ENCODE measurements around the gene ZFPM1.
A peak's percentile ranks its signal among the peaks of the same experiment; 100 is the strongest.
"Not testable (repeated sequence)": the region's sequence is repeated elsewhere in the genome, so short reads cannot be mapped to it uniquely, and the experiment has no call there.

The ZFPM1 gene

DNA sequence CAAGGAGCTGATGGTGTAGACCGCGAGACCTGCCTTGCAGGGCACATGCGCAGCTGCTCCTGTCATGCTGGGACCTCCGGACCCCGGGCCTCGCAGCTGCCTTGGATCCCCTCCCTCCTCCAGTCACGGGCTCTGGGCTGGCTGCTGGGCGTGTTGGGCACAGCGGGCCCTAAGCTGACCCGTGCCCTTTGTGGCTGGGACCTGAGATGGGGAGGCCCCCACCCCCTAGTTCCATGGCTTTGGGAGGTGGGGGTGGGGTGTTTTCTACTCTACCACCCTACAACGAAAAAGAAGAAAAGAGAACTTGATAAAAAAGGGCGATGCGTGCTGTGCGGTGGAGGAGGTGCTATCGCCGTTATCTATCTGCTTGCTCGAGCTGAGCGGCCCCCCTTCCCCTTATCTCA, 14.5 kb downstream of the ZFPM1 start:
- DNase-seq, result peak; percentile 75

GRCh38 chr16:88468275-88469129, 15.4 kb downstream of the ZFPM1 start:
- peak; percentile 95 for DNase-seq

GRCh38 chr16:88469615-88470395, 16.7 kb downstream of the ZFPM1 start:
- DNase-seq, result no peak

- not testable (repeated sequence) for DNase-seq
Measured at GRCh38 chr16:88470396-88470680, 17.3 kb downstream of the ZFPM1 start.

DNA sequence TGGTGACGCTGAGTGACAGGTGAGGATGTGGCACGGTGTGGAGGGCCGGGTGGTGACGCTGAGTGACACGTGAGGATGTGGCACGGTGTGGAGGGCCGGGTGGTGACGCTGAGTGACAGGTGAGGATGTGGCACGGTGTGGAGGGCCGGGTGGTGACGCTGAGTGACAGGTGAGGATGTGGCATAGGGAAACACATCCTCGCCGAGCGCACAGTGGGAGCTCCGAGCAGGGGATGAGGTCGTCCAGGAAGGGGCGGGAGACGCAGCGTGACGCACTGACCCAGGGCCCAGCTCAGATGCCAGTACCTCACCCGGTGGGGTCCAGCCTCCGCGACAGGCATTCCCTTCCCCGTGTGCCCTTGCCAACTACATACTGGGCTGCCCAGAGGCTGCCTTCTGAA, 17.6 kb downstream of the ZFPM1 start:
- DNase-seq, result not testable (repeated sequence)

- no peak for DNase-seq
Measured at GRCh38 chr16:88471115-88471514, 18.0 kb downstream of the ZFPM1 start.

- no peak for DNase-seq
Measured at GRCh38 chr16:88471575-88471974, 18.5 kb downstream of the ZFPM1 start.

DNA sequence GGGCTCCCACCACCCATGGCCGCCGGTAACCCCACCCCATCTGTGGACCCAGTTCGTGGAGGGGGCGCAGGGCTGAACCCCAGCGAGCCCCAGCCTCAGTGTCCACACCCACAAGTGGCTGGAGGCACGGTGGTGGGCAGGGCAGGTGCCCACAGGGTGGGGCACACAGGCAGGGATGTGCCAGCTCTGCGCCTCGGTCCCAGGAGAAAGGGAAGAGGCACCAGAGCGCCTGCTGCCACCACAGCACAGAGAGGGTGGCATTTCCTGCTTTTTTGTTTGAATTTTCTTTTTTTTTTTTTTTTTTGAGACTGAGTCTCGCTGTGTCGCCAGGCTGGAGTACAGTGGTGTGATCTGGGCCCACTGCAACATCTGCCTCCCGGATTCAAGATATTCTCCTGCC, 19.0 kb downstream of the ZFPM1 start:
- DNase-seq, result peak; percentile 49

GRCh38 chr16:88472637-88473205, 19.6 kb downstream of the ZFPM1 start:
- peak; percentile 68 for DNase-seq

GRCh38 chr16:88473666-88474534, 20.8 kb downstream of the ZFPM1 start:
- peak; percentile 91 for DNase-seq

DNA sequence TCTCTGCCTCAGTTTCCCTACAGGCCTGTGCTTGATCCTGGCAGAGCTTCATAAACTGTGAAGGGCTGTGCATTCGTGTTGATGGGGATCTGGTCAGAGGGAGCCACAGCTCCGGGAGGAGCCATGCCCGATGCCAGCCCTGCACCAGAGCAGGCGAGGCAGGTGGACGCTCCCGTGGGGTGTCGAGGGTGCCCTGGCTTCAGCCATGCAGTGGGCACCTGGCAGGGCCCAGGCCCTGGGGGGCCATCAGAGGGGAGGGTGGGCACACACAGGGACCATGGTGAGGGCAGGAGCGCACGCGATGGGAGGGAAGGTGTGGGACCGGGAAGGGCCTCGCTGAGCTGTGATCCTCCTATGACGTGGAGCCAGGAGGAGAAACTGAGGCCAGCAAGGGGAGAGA, 22.0 kb downstream of the ZFPM1 start:
- no peak for DNase-seq

DNA sequence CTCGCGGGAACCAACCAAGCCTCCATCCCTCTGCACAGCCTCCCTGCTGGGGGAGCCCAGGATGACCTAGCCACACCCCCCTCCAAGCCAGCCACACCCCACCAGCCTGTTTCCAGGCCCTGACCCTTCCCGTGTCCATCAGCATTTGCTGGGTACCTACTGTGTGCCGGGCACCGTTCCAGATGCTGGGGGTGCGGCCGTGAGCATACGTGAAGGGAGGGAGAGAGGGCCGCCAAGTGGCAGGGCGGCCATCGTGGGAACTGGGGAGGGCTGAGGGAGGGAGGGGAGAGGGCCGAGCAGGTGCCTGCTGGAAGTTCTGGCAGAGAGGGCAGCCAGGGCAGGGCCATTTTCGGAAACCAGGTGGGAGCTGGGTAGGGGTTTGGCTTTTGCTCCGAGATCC, 23.1 kb downstream of the ZFPM1 start:
- DNase-seq, result no peak

DNA sequence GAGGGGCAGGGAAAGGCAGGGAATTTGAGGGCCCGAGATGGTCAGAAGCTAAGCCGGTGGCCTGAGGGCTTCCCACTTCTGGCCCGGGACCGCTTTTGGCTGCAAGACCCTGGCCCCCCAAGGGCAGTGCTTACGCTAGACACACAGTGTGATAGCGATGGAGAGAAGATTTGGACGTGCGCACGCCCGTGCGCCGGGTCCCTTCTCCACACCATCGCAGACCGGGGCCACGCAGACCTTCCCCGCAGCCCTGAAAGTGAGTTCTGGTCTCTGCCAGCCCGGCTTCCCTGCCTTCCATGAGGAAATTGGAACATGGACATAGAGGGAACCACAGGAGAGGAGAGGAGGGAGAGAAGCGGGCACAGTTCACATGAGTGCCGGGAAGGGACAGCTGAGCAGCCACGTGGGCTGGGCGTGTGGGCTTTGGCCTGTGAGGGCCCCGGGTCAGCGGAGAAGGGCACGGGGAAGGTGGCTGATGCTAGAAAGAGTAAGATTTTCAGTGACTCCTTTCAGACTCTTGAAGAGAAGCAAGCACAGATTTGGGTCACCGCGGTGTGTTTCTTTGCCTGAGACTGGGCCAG, 23.8 kb downstream of the ZFPM1 start:
- DNase-seq, result no peak

- peak; percentile 87 for DNase-seq
Measured at GRCh38 chr16:88477631-88478519, 24.8 kb downstream of the ZFPM1 start.

DNA sequence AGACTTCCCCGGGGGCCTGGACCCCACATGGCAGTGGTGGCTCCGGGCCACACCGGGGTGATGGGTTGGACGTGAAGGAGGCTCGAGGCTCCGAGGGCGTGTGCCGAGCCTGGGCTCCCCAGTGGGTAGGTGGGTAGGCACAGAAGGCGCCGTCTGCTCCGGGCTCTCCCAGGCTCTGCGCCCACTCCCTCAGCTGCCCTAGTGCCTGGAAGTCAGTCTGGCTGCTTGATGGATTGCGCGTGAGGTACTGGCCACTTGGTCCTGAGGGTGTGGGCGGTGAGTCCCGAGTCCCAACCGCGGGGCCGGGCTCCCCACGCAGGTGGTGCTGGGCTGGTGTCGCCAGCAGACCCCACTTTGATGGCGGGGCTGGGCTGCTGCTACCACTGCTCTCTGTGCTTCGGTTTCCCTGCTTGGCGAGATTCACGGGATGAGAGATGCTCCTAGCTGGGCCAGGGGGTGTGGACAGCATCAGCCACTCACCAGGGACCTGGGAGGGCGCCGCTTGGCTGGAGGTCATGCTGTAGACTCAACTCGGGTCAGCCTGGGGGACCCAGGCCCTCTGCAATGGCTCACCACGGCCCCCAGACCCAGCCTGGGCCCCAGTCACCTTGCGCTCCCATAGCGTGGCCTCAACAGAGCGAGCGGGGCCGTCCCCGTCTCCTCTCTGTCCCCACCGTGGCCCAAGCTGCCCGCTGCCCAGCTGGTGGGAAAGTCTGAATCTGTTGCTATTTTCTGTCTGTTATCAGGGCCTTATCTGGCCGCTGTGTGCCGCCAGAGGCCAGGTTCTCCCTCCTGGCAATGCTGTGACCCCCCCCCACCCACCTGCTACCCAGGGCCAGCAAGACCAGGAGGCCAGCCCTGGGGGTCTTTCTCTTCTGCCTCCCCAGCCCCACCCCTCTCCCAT, 26.1 kb downstream of the ZFPM1 start:
- no peak for DNase-seq

GRCh38 chr16:88479793-88480760, 27.0 kb downstream of the ZFPM1 start:
- no peak for DNase-seq

- DNase-seq, result no peak
Measured at GRCh38 chr16:88480829-88481228, 27.7 kb downstream of the ZFPM1 start.

DNA sequence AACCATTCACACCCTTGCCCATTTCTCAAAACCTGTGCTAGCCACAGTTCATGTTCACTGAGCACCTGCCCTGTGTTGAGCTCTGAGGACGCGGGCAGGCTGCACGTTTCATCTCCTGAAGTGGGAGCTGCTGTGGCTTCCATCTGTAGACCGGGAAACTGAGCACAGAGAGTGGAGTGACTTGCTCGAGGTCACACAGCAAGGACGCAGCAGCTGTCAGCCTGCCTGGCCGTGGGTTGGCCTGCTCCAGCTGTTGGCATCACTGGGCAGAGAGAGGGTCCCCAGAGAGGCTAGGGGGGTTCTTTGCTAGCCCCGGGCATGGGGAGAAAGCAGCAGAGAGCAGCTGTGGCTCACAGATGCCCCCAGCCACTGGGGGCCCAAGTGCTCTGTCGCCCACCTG, 28.8 kb downstream of the ZFPM1 start:
- no peak for DNase-seq
